ENCODE measurements around the gene RESP18.
A peak's percentile ranks its signal among the peaks of the same experiment; 100 is the strongest.
"Not testable (repeated sequence)": the region's sequence is repeated elsewhere in the genome, so short reads cannot be mapped to it uniquely, and the experiment has no call there.

Gene RESP18

DNA sequence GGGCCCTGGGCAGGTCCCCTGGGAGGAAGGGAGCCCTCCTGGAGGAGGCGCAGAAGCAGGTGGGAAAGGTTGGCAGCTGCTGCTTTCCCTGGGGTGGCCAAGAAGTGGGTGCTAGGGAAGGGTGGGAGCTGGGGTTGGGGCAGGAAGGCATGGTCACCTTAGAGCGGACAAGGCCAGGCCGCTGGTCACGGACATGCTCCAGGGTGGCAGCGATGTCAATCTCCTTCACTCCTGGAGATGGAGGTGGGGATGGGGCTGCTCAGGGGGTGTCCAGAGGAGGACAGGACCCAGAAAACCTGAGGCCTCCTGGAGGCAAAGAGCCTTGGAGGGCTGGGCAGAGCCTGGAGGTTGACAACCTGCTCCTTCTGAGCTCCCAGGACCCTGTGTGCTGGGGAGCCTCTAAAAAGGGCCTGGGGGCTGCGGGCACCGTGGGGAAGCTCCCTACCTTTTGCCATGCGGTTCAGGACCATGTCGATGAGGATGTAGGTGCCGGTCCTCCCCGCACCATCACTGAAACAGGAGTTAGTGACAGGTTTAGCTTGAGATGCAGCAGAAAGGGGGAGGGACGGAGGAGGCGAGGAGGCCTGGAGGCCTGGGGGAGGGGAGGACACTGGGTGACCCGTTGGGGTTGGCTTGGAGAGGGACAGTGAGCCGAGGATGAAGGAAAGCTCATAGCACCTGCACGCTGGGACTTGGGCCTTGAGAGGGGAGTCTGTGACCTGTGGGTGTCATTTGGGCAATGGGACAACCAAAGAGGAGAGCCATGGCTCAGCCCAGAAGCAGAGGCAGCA is 42.0 kb downstream of the RESP18 start:
- DNase-seq = no peak

DNA sequence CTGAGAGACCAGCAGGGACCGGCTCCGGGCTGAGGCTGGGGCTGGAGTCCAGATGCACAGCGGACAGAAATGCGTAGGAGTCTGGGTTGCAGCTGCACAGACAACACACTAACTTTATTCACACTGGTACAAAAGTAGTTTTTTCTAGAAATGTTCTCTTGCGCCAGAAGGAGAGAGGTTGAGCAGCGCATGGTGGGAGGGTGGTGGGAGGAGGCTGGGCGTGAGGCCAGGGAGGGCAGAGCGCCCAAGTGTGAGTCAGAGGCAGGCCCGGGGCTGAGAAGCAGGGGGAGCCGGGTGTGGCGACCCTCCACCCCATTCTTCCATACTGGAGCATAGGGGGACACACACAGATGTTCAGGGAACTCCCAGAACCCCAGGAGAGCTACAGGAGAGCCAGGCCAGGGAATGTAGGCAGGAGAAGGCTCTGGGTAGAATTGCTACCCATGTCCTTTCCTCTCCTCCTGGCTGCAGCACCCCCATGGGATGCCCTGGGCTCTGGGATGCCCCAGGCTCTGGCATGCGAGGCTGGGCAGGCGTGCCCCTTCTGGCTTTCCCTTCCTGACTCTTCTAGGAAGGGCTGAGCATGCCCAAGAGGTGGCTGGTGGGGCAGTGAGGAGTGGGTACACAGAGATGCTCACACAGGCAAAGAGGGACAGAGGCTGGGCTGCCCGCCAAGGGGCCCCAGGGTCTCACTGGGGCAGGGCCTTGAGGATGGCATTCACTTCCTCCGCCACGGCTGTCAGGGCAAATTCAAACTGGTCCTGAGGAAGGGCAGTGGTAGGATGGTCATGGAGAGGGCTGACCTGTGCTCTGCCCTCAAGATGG is 42.8 kb downstream of the RESP18 start:
- DNase-seq = no peak

GRCh38 chr2:219289195-219289536 is 43.4 kb downstream of the RESP18 start:
- no peak for DNase-seq

DNA sequence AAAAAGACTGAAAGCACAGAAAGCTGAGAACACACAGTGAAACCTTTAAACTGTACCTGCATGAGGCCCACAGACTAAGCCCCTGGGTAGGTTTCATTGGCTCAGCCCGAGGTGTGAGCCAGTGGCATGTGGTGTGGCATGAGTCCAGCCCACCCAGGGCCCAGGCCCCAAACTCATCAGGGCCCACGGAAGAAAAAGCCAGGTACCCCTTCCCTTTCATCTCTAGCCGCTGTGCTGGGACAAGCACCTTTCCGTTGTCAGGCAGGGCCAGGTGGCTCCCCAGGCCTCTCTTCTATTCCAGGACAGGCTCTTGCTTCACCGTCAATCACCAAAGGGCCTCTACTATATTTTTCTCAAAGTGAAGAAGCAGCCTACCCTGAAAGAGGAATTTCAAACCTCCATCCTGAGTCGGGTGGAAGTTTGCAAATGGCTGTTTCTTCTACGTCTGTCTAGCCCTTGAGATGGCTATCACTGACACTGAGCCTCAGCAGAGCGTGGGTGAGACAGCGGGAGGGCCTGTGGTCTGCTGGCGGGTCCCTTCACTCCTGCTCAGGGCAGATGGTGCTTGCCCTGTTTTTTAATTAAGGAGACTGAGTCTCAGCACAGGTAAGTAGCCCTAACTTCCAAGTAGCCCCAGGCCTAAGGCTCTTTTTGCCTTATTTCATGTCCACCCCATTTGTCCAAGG is 44.8 kb downstream of the RESP18 start:
- DNase-seq = no peak

- DNase-seq = not testable (repeated sequence)
Measured at GRCh38 chr2:219287116-219287440, 45.5 kb downstream of the RESP18 start.

DNA sequence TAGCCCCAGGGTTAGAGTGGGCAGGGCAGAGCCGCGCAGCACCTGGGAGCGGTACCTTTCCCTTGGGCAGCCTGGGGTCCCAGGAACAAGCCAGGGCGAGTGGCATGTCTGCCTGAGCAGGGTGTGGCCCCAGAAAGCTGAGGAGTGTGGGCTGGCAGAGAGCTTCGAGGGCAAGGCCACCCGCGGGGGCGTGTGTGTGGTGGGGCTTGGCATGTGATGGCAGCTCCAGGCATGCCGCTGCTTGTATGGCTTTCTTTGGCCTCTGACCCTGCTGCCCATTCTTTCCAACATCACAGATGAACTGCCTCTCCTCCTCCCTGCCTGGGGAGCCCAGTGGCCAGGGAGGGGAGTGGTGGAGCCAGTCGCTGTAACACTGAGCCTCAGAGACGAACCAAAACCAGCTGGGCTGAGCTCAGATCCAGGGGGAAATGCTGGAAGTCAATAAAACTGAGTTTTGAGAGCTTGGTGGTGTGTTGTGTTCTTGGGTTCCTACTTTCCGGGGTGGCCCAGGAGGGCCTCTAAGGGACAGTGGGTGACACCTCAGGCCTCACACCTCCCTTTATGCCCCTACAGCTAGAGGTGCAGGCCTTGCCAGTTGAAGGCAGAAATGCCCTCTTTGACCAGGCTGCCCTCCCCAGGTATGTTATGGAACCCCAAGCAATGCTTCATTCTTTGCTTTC is 46.0 kb downstream of the RESP18 start:
- no peak for DNase-seq

GRCh38 chr2:219285894-219286425 is 46.6 kb downstream of the RESP18 start:
- DNase-seq = no peak

DNA sequence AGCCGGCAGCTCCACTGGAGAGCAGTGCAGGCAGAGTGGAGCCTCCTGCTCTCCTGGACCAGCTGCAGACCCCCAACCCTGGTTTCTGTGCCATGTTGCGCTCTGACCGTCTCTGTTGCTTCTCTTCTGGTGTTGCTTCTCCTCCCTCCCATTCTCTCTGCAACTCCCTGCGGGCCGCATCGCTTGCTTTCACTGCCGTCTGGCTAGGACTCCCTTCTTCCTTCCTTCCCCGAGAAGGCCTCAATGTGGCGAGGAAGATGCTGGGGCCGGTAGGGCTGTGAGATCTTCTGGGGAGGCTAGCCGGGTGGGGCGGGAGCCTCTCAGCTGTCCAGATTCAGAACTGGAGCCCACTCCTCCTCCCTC is 47.2 kb downstream of the RESP18 start:
- DNase-seq = no peak

GRCh38 chr2:219284501-219285372 is 47.8 kb downstream of the RESP18 start:
- DNase-seq = no peak

GRCh38 chr2:219282943-219283581 is 49.5 kb downstream of the RESP18 start:
- DNase-seq = no peak

DNA sequence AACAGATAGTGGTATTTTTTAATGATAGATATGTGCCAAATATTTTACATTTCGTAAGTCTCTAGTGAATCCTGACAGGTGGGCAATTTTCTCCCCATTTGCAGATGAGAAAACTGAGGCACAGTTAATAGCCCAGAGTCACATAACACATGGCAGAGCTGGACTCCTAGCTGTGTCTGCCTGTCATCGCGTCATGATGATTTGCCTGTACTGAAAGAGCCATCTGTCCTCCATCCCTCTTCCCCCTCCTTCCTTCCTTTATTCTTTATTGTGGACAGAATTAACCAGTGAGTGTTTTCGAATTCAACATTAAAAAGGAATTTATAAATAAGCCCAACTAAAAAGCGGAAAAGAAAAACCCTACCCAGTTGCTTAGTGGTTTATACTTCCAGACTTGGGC is 50.2 kb downstream of the RESP18 start:
- no peak for DNase-seq

- no peak for DNase-seq
Measured at GRCh38 chr2:219281588-219281987, 51.0 kb downstream of the RESP18 start.

DNA sequence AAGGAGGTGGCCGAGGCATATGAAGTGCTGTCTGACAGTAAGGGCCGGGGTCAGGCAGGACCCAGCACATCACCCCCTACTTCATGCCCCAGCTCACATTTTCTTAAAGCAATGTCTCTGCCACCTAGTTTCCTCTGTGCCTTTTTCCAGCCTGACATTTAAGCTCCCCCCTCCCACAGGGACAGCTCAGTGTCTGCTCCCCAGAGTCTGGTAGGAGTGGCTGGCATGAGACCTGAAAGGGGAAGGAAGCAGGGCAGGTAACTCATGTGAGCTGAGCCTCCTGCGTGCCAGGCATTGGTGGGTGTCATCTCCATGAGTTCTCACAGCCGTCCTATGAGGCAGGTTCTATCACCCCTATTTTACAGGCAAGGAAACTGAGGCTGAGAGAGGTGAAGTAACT is 51.9 kb downstream of the RESP18 start:
- DNase-seq = no peak

DNA sequence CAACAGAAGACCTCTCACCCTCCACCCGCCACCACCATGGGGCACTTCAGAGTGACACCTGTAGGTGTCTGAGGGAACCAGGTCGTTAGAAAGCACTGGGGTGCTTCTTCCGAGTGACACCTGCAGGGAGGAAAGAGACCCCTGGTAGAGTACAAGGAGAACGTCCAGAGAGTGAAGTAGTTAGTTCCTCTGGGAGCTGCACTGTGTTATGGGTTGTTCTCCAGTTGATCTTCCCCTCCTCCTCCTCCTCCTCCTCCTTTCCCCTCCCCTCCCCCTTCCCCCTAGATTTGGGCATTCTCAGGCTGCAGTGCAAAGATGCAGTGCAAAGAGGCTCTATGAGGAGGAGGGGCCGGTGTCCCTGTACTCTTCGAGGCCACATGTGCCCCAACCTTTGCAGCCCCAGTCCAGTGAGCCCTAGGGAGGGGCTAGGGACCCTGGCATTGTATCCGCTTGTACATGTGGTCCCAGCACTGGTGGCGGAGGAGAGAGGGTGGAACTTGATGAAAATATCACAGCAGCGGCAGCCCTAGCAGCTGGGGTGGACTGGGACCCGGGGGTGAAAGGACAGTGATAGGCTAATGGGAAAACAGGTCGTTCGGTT is 52.5 kb downstream of the RESP18 start:
- DNase-seq = no peak

- peak; percentile 92 to 98 (median 96) for DNase-seq
Measured at GRCh38 chr2:219279151-219279915, 53.2 kb downstream of the RESP18 start, which contains the start of gene DNAJB2. TSS of gene DNAJB2 (plus strand) at chr2:219279366. CDS start at chr2:219279834, 468 bp downstream.

- DNase-seq = no peak
Measured at GRCh38 chr2:219278655-219279150, 53.8 kb downstream of the RESP18 start.

DNA sequence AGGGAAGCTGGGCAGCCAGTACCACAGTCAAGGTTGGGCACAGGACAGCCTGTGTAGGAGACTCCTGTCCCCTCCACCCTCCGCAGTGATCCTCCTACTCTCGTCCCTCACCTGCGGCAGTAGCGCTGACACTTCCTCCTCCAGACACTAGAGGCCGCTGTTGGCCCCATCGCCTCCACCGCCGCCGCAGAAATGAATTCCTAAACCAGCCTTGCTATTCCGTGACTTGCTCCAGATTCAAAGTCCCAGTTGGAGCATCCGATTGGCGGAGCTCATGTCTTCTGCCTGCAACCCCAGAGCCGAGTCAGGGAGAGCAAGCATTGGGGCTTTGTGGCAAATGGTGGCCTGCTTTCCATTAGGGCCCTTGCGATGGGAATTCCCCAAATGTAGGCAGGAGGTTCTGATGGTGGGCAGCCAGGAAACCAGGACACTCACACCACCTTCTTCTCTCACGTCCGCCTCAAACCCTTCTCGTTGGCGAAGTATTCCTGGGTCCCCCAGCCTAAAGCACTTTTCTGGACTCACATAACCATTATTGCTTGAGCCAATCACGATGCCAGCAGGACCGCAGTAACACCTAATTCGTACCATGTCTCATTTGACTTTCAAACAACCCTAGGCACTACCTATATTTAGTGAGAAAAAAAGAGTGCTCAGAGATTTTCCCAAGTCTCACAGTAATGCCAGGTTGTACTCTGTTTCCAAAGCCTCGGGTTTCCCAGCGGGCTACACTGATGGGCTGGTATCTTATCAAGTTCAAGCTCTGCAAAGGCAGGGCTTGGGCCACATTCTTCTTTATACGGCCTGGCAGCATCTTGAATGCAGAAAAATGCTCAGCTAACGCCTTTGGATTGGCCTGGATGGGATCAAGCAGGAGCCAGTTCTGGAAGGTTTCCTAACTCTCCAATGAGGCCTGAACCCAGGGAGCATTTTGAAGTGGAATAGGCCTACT is 54.6 kb downstream of the RESP18 start:
- DNase-seq = peak; percentile 33 to 60 (median 56)

All from activated naive CD4-positive, alpha-beta T cell (primary cell).